Testis (tissue), 3 donors: Measurements from ENCODE around the gene SCNN1B. TPM values are rescaled to one million over a fixed set of nuclear protein-coding genes. Genes with fewer than 3 reads are reported as not detected.

Experiments
- DNase-seq: peaks from one replicate; pipeline ENCODE4 v3.0.0-alpha.2; 2019
- H3K27ac ChIP-seq, 2 donors: fragments of 200-600 bp; sonication (generic); one replicate each; pipeline ENCODE4 v1.5.1; 2019
- H3K27me3 ChIP-seq: fragments of 200-600 bp; sonication (generic); one replicate; pipeline ENCODE4 v1.5.1; 2019
- H3K36me3 ChIP-seq: fragments of 200-600 bp; sonication (generic); one replicate; pipeline ENCODE4 v1.5.1; 2017; ENCODE audit warnings: low read depth; ENCODE audit errors: missing control alignments
- H3K4me1 ChIP-seq: fragments of 200-600 bp; sonication (generic); one replicate; pipeline ENCODE4 v1.5.1; 2019
- H3K4me3 ChIP-seq, 2 donors: fragments of 200-600 bp; sonication (generic); one replicate each; pipeline ENCODE4 v1.5.1; 2017 to 2019
- H3K9me3 ChIP-seq: fragments of 200-600 bp; sonication (generic); one replicate; pipeline ENCODE4 v1.5.1; 2017
- POLR2A ChIP-seq: fragments of 450-650 bp; IDR thresholded peaks from one replicate; pipeline ENCODE4 v1.6.1; 2017; ENCODE audit warnings: antibody characterized with exemption, mild to moderate bottlenecking, moderate library complexity
- WGBS, 2 donors: methylation state at CpG; one replicate each; pipeline ENCODE4 v1.1.5; 2018; 5-methylcytosine and 5-hydroxymethylcytosine counted together
- intact Hi-C: fragments of 100-400 bp; cut with DNase I; formaldehyde crosslinking; loops from one replicate; pipeline ENCODE4 v1.15.1; 2023; ENCODE audit warnings: low total_unique reads
- polyA plus RNA-seq: library from polyadenylated mRNA; stranded (reverse); fragments of 350-450 nt; fragmentation: Illumina TruSeq; extraction: RNeasy Lipid Tissue Mini Kit (QIAGEN cat#74804); gene quantifications from one replicate; pipeline ENCODE4 v1.2.3, GENCODE V29; 2014; ENCODE audit warnings: low read depth, low replicate concordance; ENCODE audit not compliant: insufficient read depth
- total RNA-seq, 2 donors: library from RNA; depleted of rRNA; stranded (reverse); fragments of >200 nt; gene quantifications; one replicate each; pipeline ENCODE4 v1.2.3, GENCODE V29; 2016
- TF ChIP-seq, protein P1 (sequence below), 3 experiments: fragments of 450-650 bp in 2 of 3; fragments of 200-600 bp in 1 of 3; sonication (generic) in 1 of 3; IDR thresholded peaks; one replicate each; pipeline ENCODE4 v1.5.1; 2016 to 2019; ENCODE audit warnings: antibody characterized with exemption in 3 of 3, mild to moderate bottlenecking in 2 of 3, moderate library complexity in 1 of 3

Gene SCNN1B
- total and polyA plus RNA-seq, 3 donors from 2014 or later: 0.31 to 1.1 (median 0.55) TPM

DNA sequence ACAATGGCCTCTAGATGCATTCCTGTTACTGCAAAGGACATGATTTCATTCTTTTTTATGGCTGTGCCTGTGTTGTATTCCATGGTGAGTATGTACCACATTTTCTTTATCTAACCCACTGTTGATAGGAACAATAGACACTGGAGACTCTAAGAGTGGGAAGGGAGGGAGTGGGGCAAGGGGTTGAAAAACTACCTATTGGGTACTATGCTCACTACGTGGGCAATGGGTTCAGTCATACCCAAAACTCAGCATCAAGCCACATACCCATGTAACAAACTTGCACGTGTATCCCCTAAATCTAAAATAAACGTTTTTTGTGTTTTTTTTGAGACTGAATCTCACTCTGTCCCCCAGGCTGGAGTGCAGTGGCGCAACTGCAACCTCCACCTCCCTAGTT lies 47.1 kb upstream of the SCNN1B start:
- WGBS, 2 donors: 74 to 75% methylated on average over 4 of the region's 4 CpGs
- intact Hi-C loops: no loop called here
- no peak for TF ChIP-seq POLR2A
- TF ChIP-seq, protein P1, sequence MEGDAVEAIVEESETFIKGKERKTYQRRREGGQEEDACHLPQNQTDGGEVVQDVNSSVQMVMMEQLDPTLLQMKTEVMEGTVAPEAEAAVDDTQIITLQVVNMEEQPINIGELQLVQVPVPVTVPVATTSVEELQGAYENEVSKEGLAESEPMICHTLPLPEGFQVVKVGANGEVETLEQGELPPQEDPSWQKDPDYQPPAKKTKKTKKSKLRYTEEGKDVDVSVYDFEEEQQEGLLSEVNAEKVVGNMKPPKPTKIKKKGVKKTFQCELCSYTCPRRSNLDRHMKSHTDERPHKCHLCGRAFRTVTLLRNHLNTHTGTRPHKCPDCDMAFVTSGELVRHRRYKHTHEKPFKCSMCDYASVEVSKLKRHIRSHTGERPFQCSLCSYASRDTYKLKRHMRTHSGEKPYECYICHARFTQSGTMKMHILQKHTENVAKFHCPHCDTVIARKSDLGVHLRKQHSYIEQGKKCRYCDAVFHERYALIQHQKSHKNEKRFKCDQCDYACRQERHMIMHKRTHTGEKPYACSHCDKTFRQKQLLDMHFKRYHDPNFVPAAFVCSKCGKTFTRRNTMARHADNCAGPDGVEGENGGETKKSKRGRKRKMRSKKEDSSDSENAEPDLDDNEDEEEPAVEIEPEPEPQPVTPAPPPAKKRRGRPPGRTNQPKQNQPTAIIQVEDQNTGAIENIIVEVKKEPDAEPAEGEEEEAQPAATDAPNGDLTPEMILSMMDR (IDR thresholded peaks at IDR 0.05): no peak
- no peak for DNase-seq
- H3K27ac ChIP-seq: no peak overlapping the region
- H3K27me3 ChIP-seq: no peaks in the 10 kb centered on the region
- no peaks in the 10 kb centered on the region for H3K4me1 ChIP-seq
- H3K36me3 ChIP-seq: no peaks in the 10 kb centered on the region
- no peaks in the 10 kb centered on the region for H3K9me3 ChIP-seq
- H3K4me3 ChIP-seq: no peak overlapping the region

DNA sequence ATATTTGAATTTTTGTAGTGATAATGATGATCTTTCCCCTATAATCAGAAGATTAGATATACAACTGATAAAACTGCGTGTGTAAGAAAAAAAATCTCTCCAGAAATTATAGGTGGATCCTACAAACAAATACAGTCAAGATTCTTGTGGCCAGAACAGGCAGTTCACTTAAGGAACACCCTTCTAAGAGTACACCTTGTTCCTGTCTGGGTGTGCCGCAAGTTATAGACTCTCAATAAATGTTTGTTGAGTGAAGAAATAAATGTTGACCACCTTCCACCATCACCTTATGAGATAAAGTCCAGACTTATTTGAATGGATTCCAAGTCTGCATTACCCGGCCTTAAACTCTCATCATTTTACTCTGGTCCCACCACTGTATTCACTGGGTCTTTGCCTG lies 45.7 kb upstream of the SCNN1B start:
- Histone ChIP-seq H3K27ac (no peak overlapping the region), H3K4me3 (no peak overlapping the region), H3K4me1 (no peaks in the 10 kb centered on the region), H3K27me3 (no peaks in the 10 kb centered on the region), H3K36me3 (no peaks in the 10 kb centered on the region), H3K9me3 (no peaks in the 10 kb centered on the region)
- TF ChIP-seq, protein P1 (IDR thresholded peaks at IDR 0.05): no peak
- TF ChIP-seq POLR2A: no peak
- DNase-seq: no peak
- intact Hi-C loops: no loop called here
- WGBS, 2 donors: 75 to 87% methylated on average over 3 of the region's 3 CpGs

DNA sequence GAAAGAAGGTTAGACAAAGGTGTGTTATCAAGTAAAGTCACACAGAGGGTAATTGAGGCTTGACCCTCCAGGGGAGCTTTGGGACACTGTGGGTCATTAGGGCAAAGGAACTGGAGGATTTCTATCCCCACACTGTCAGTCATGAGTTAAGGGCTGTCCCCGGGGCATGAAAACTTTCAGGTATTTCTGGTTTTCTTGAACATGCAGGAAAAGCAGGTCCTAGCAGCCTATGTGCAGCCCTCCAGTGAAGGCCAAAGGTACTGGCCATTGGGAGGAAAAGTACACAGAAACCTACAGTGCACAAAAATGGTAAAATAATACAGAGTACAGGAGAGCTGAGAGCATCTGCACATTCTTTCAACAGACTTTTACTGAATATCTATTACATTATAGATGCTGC lies 44.4 kb upstream of the SCNN1B start:
- no peaks in the 10 kb centered on the region for H3K4me1 ChIP-seq
- 72 to 85% methylated on average over 1 of the region's 1 CpG for WGBS, 2 donors
- H3K36me3 ChIP-seq: no peaks in the 10 kb centered on the region
- no peak overlapping the region for H3K4me3 ChIP-seq
- no peak for TF ChIP-seq POLR2A
- TF ChIP-seq, protein P1 (IDR thresholded peaks at IDR 0.05): no peak
- no peaks in the 10 kb centered on the region for H3K27me3 ChIP-seq
- no peak overlapping the region for H3K27ac ChIP-seq
- DNase-seq: no peak
- intact Hi-C loops: no loop called here
- no peaks in the 10 kb centered on the region for H3K9me3 ChIP-seq

DNA sequence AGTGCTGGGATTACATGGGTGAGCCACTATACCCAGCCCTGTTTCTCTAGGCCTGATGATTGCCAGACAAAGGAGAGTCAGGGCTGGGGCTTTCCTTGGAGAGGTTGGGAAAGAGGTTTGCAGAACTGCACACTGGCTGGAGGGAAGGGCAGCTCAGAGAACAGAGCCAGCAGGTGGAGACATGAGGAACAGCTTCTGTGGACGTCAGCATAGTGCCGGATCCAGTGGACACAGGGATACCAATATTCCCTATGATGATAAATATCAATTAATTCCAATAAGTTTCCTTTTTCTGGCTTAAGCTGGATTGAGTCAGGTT lies 43.2 kb upstream of the SCNN1B start:
- intact Hi-C loops: no loop called here
- Histone ChIP-seq H3K27me3 (no peaks in the 10 kb centered on the region), H3K4me3 (no peak overlapping the region), H3K9me3 (no peaks in the 10 kb centered on the region), H3K4me1 (no peaks in the 10 kb centered on the region), H3K36me3 (no peaks in the 10 kb centered on the region), H3K27ac (no peak overlapping the region)
- WGBS, 2 donors: 71 to 79% methylated on average over 2 of the region's 2 CpGs
- no peak for DNase-seq
- TF ChIP-seq POLR2A: no peak
- TF ChIP-seq, protein P1 (IDR thresholded peaks at IDR 0.05): no peak

DNA sequence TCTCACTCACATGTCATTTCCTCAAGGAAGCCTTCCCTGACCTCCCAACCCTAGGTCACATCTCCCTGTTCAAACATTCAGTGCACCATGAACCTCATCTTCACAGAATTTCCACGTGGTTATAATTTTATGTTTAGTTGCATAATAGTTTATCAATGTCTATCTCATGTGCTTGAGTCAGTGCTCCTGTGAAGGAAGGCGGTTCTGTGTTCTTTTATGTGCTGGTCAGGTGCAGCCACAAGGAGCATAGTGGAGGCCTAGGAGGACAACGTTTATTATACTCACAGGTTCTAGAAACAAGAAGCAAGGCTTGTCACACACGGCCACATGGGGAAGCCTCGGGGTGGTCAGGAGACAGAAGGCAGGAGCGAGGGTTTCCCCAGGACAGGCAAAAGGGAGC lies 34.5 kb upstream of the SCNN1B start:
- TF ChIP-seq, protein P1 (IDR thresholded peaks at IDR 0.05): no peak
- TF ChIP-seq POLR2A: no peak
- Histone ChIP-seq H3K9me3 (no peaks in the 10 kb centered on the region), H3K27ac (no peak overlapping the region), H3K4me1 (no peaks in the 10 kb centered on the region), H3K36me3 (no peaks in the 10 kb centered on the region), H3K27me3 (no peaks in the 10 kb centered on the region), H3K4me3 (no peak overlapping the region)
- DNase-seq: no peak
- 69 to 75% methylated on average over 6 of the region's 6 CpGs for WGBS, 2 donors
- intact Hi-C loops: no loop called here
